Epithelial cell of prostate (primary cell): ENCODE data around the gene OPCML.

Experiments
- DNase-seq: peaks from one replicate; pipeline ENCODE4 v3.0.0-alpha.2; 2011; ENCODE audit warnings: low read depth, low spot score
- H3K27ac ChIP-seq: fragments of 450-650 bp; 2 replicates; pipeline ENCODE4 v1.5.1; 2017; ENCODE audit warnings: mild to moderate bottlenecking

Gene OPCML

GRCh38 chr11:133053124-133053776, 479.1 kb downstream of the OPCML start:
- no peak for DNase-seq

GRCh38 chr11:133052537-133052936, 479.8 kb downstream of the OPCML start:
- no peak for DNase-seq

More at GRCh38 chr11:133053124-133053776, 479.1 kb downstream of the OPCML start:
- no peak overlapping the region for H3K27ac ChIP-seq

GRCh38 chr11:133049244-133050019, 482.9 kb downstream of the OPCML start:
- H3K27ac ChIP-seq, result no peak overlapping the region

More at GRCh38 chr11:133052537-133052936, 479.8 kb downstream of the OPCML start:
- H3K27ac ChIP-seq, result no peak overlapping the region

GRCh38 chr11:133048270-133048669, 484.0 kb downstream of the OPCML start:
- no peak for DNase-seq
- H3K27ac ChIP-seq, result no peak overlapping the region

More at GRCh38 chr11:133049244-133050019, 482.9 kb downstream of the OPCML start:
- no peak for DNase-seq

- H3K27ac ChIP-seq, result no peak overlapping the region
- DNase-seq, result no peak
These were observed 484.6 kb downstream of the OPCML start for GRCh38 chr11:133047771-133048115.

GRCh38 chr11:133047036-133047770, 485.1 kb downstream of the OPCML start:
- no peak overlapping the region for H3K27ac ChIP-seq
- no peak for DNase-seq

- DNase-seq, result no peak
These were observed 486.0 kb downstream of the OPCML start for GRCh38 chr11:133046252-133046651.

GRCh38 chr11:133041928-133042882, 490.1 kb downstream of the OPCML start:
- DNase-seq, result no peak
- no peak overlapping the region for H3K27ac ChIP-seq

More at GRCh38 chr11:133046252-133046651, 486.0 kb downstream of the OPCML start:
- no peak overlapping the region for H3K27ac ChIP-seq

- DNase-seq, result no peak
These were observed 491.1 kb downstream of the OPCML start for GRCh38 chr11:133041181-133041580.

GRCh38 chr11:133040289-133040900, 491.9 kb downstream of the OPCML start:
- DNase-seq, result no peak
- no peak overlapping the region for H3K27ac ChIP-seq

More at GRCh38 chr11:133041181-133041580, 491.1 kb downstream of the OPCML start:
- H3K27ac ChIP-seq, result no peak overlapping the region

- H3K27ac ChIP-seq, result no peak overlapping the region
These were observed 493.5 kb downstream of the OPCML start for GRCh38 chr11:133038850-133039249.

GRCh38 chr11:133034929-133035328, 497.4 kb downstream of the OPCML start:
- no peak overlapping the region for H3K27ac ChIP-seq
- DNase-seq, result no peak

More at GRCh38 chr11:133038850-133039249, 493.5 kb downstream of the OPCML start:
- no peak for DNase-seq

- H3K27ac ChIP-seq, result no peak overlapping the region
- no peak for DNase-seq
These were observed 503.2 kb downstream of the OPCML start for GRCh38 chr11:133029107-133029506.

GRCh38 chr11:133026952-133027351, 505.3 kb downstream of the OPCML start:
- no peak for DNase-seq
- no peak overlapping the region for H3K27ac ChIP-seq

- no peak overlapping the region for H3K27ac ChIP-seq
- DNase-seq, result no peak
These were observed 508.0 kb downstream of the OPCML start for GRCh38 chr11:133024301-133024700.

- no peak overlapping the region for H3K27ac ChIP-seq
- DNase-seq, result no peak
These were observed 509.1 kb downstream of the OPCML start for GRCh38 chr11:133023232-133023631.

GRCh38 chr11:133021553-133021952, 510.7 kb downstream of the OPCML start:
- DNase-seq, result no peak
- H3K27ac ChIP-seq, result no peak overlapping the region

GRCh38 chr11:133020372-133020714, 512.0 kb downstream of the OPCML start:
- no peak overlapping the region for H3K27ac ChIP-seq

More at GRCh38 chr11:133020372-133020714, 512.0 kb downstream of the OPCML start:
- DNase-seq, result no peak
